GM12874 (cell line): ENCODE results near the gene CDK19.

Experiments used
- TF ChIP-seq, protein P1 (sequence below): IDR thresholded peaks from 2 replicates; pipeline ENCODE4 v1.5.1; 2011; ENCODE audit warnings: low read depth, mild to moderate bottlenecking, control low read depth, low read length, moderate library complexity; ENCODE audit not compliant: insufficient read depth

The CDK19 gene

DNA sequence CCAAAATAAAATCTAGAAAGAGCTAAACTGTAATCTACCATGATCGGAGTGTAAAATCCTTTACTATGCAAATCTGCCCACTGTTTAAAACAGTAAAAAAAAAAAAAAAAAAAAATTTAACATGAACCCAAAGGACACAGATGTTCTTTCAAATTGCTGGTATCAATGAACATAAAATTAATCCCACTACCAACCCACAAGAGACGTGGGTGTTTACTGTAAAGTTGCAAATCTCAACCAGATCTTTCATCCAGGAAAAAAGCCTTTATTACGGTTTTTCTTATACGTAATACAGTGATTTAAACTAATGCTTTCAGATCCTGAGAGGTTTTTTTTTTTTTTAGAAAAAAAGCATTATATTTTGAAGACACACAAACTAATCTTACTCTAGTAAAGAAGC lies 2.5 kb downstream of the CDK19 start:
- TF ChIP-seq, protein P1, sequence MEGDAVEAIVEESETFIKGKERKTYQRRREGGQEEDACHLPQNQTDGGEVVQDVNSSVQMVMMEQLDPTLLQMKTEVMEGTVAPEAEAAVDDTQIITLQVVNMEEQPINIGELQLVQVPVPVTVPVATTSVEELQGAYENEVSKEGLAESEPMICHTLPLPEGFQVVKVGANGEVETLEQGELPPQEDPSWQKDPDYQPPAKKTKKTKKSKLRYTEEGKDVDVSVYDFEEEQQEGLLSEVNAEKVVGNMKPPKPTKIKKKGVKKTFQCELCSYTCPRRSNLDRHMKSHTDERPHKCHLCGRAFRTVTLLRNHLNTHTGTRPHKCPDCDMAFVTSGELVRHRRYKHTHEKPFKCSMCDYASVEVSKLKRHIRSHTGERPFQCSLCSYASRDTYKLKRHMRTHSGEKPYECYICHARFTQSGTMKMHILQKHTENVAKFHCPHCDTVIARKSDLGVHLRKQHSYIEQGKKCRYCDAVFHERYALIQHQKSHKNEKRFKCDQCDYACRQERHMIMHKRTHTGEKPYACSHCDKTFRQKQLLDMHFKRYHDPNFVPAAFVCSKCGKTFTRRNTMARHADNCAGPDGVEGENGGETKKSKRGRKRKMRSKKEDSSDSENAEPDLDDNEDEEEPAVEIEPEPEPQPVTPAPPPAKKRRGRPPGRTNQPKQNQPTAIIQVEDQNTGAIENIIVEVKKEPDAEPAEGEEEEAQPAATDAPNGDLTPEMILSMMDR, result no peak

DNA sequence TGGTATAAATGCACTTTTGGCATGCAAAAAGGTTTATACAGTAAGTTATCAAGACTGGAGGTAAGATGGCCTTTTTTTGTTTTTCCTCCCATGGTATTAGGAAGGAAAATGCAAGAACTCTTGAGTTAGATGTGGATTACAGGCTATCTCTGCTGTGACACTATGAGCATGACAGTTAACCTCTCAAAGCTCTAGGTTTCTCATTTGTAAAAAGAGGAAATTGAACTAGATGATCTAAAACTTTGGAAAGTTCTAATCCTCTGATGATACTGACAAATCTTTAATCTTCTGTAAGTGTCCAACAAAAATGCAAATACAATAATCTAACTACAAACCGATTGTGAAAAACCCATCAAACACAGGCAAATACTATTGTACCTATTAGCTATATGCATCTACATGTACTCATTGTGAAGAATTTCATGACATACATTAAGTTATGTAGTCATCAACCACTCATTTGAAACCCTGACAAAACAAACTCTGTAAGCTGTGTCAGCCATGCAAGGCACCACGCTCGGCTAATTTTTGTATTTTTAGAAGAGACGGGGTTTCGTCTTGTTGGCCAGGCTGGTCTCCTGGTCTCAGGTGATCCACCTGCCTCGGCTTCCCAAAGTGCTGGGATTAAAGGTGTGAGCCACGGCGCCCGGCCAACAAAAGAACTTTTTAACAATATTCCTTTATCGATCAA lies 4.2 kb downstream of the CDK19 start:
- TF ChIP-seq, protein P1, result no peak

DNA sequence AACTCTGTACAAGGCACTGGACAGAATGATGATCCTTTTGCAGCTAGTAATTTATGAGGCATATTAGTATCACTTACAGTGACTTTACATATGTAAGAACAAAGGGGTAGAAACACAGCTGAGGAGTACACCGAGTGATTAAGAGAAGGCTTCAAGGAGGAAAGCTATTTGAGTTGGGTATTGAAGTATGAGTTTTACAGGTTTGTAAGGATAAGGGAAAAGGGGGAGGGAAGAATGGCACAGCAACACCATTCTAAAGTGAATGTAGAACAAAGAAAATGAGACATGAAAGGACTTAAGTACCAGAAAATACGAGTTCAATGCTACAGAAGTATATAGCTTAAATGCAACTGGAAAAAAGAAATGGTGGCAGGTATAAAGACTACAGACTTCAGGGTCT lies 5.5 kb downstream of the CDK19 start:
- TF ChIP-seq, protein P1, result no peak

DNA sequence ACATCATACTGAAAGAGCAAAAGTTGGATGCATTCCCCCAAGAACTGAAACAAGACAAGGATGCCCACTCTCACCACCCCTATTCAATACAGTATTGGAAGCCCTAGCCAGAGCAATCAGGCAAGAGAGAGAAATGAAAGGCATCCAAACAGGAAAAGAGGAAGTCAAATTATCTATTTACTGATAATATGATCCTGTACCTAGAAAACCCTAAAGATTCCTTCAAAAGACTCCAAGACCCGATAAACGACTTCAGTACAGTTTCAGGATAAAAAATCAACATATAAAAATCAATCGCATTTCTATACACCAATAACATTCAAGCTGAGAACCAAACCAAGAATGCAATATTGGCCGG lies 14.5 kb downstream of the CDK19 start:
- TF ChIP-seq, protein P1, result no peak

DNA sequence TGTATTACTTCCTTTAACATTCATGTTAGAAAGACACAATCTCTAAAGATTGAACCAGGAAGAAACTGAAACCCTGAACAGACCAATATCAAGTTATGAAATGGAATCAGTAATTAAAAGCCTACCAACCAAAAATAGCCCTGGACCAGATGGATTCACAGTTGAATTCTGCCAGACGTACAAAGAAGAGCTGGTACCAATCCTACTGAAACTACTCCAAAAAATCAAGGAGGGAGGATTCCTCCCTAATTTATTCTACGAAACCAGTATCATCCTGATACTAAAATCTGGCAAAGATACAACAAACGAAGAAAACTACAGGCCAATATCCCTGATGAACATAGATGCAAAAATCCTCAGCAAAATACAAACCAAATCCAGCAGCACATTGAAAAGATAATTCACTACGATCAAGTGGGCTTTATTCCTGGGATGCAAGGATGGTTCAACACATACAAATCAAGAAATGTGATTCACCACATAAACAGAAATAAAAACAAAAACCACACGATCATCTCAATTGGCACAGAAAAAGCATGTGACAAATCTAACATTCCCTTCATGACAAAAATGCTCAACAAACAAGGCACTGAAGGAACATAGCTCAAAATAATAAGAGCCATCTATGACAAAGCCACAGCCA lies 15.0 kb downstream of the CDK19 start:
- TF ChIP-seq, protein P1, result no peak

DNA sequence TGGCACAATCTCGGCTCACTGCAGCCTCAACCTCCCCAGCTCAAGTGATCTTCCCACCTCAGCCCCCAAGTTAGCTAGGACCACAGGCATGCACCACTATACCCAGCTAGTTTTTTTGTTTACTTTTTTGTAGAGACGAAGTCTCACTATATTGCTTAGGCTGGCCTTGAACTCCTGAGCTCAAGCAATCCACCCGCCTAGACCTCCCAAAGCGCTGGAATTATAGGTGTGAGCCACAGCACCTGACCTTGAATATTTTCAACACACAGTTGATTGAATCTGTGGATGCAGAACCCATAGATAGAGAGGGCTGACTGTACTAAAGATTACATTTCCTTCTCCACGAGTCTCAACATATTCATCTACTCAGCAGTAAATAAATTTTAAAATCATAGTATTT lies 15.6 kb downstream of the CDK19 start:
- TF ChIP-seq, protein P1, result no peak

DNA sequence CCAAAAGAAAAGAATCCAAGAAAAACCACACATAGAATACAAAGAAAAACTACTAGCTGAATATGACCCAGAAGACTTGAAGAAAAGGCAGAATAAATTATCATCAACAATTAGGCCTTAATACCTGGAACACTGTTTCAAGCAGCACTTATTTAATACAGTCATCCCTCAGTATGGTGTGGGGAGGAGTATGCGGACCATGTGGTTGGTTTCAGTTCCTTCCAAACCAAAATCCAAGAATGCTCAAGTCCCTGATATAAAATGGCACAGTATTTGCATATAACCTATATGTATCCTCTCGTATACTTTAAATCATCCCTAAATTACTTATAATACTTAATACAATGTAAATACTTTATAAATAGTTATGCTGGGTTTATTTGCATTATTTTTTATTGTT lies 16.1 kb downstream of the CDK19 start:
- TF ChIP-seq, protein P1, result no peak
